ENCODE measurements around the gene HORMAD1.

Gene HORMAD1

DNA sequence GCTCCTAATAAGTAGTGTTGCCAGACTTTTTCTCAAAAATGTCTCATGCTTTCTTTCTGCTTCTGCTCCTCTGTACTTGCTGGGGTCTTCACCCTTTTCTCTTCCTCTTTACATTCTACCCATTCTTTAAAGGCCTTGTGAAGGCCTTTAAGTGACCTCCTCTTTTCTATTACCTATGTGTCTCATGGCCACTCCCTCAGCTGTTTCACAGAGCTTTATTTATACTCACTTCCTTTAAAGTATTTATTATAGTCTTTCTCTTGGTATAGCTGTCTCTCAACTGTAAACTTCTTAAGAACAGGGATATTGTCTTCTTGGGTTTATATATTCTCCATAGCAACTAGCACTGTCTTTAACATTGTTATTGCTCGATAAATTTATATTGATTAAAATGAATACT lies 24.5 kb downstream of the HORMAD1 start:
- ChIA-PET POLR2A (interaction anchor here (2.1 to 2.6 kb wide), 4 partner anchors 12 to 117 kb away, joined by 11 to 20 read pairs (median 16); partner anchors contain the start of genes ENSA and MCL1), CTCF (interaction anchor here (1.9 kb wide), 1 partner anchor 117 kb away, joined by 6 read pairs; no protein-coding TSS in a partner anchor)
- TF ChIP-seq FOXK2 (IDR thresholded peaks at IDR 0.05): no peak
- TF ChIP-seq HDGF (IDR thresholded peaks at IDR 0.05; ENCODE audit: borderline replicate concordance): no peak
- TF ChIP-seq BHLHE40 (IDR thresholded peaks at IDR 0.05; ENCODE audit: borderline replicate concordance): no peak
- TF ChIP-seq SP1 (IDR thresholded peaks at IDR 0.05): no peak
- no peak for TF ChIP-seq ZNF384 (IDR thresholded peaks at IDR 0.05)
- TF ChIP-seq FOXA1 (IDR thresholded peaks at IDR 0.05): no peak
- no peak for TF ChIP-seq LEF1 (IDR thresholded peaks at IDR 0.05; ENCODE audit: borderline replicate concordance)
- TF ChIP-seq ELF4 (IDR thresholded peaks at IDR 0.05): no peak
- no peak for TF ChIP-seq L3MBTL2 (conservative IDR thresholded peaks at IDR 0.05)
- DNase-seq (ENCODE audit: extremely low spot score): no peak

DNA sequence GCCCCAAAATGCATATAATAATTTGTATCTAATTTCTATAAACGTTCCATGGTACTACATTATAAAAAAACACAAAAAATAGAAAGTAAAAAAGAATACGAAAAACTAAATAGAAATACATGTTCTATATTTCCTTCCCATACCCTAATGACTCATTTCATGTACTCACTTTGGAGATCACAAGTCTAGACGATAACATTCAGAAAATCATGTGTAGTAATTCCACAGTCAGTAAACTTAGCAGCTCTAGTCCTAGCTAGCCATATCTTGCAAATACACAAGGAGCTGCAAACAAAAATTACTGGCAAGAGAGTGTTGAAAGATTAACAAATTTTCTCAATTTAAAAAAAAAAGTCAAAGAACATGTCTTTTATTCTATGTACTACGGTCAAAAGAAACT lies 25.1 kb downstream of the HORMAD1 start:
- TF ChIP-seq BHLHE40 (IDR thresholded peaks at IDR 0.05; ENCODE audit: borderline replicate concordance): no peak
- TF ChIP-seq CTBP1 (IDR thresholded peaks at IDR 0.05; ENCODE audit: borderline replicate concordance): no peak
- TF ChIP-seq L3MBTL2 (conservative IDR thresholded peaks at IDR 0.05): no peak
- TF ChIP-seq ELF4 (IDR thresholded peaks at IDR 0.05): no peak
- TF ChIP-seq ARNT (IDR thresholded peaks at IDR 0.05): no peak
- TF ChIP-seq LEF1 (IDR thresholded peaks at IDR 0.05; ENCODE audit: borderline replicate concordance): no peak
- no peak for TF ChIP-seq NFRKB (IDR thresholded peaks at IDR 0.05)
- TF ChIP-seq, protein P1, sequence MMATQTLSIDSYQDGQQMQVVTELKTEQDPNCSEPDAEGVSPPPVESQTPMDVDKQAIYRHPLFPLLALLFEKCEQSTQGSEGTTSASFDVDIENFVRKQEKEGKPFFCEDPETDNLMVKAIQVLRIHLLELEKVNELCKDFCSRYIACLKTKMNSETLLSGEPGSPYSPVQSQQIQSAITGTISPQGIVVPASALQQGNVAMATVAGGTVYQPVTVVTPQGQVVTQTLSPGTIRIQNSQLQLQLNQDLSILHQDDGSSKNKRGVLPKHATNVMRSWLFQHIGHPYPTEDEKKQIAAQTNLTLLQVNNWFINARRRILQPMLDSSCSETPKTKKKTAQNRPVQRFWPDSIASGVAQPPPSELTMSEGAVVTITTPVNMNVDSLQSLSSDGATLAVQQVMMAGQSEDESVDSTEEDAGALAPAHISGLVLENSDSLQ (IDR thresholded peaks at IDR 0.05): no peak
- no peak for TF ChIP-seq TARDBP (IDR thresholded peaks at IDR 0.05)
- DNase-seq (ENCODE audit: extremely low spot score): no peak
- ChIA-PET POLR2A (interaction anchor here (2.1 to 2.6 kb wide), 4 partner anchors 12 to 117 kb away, joined by 11 to 20 read pairs (median 16); partner anchors contain the start of genes ENSA and MCL1), CTCF (no interaction called here)

DNA sequence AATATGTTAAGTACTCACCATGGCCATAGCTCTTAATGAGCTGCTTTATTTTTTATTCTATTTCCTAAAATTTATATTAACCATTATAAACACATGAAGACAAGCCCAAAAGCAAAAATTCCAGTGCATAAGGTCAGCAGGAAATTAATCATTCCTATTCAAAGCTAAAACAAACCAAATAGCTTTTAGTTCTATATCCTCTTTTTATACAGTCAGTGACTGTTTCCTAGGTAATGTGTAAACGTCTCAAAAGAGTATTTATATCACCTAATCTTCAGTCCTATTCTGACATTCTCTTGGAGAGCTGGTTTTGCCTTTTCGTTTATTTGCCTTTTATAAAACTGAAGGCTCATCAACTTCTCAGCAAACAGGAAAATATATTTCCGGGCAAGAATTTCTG lies 28.0 kb downstream of the HORMAD1 start:
- CTCF ChIA-PET: no interaction called here
- TF ChIP-seq ARNT (IDR thresholded peaks at IDR 0.05) (no peak), FOXA1 (IDR thresholded peaks at IDR 0.05) (no peak), LEF1 (IDR thresholded peaks at IDR 0.05; ENCODE audit: borderline replicate concordance) (no peak), SP1 (IDR thresholded peaks at IDR 0.05) (no peak), ELF4 (IDR thresholded peaks at IDR 0.05) (no peak), NFRKB (IDR thresholded peaks at IDR 0.05) (no peak), CTBP1 (IDR thresholded peaks at IDR 0.05; ENCODE audit: borderline replicate concordance) (no peak), HDGF (IDR thresholded peaks at IDR 0.05; ENCODE audit: borderline replicate concordance) (no peak), SUZ12 (IDR thresholded peaks at IDR 0.05) (no peak), FOXM1 (IDR thresholded peaks at IDR 0.05; ENCODE audit: borderline replicate concordance) (no peak), L3MBTL2 (conservative IDR thresholded peaks at IDR 0.05) (no peak), BHLHE40 (IDR thresholded peaks at IDR 0.05; ENCODE audit: borderline replicate concordance) (no peak), ZNF384 (IDR thresholded peaks at IDR 0.05) (no peak), FOXK2 (IDR thresholded peaks at IDR 0.05) (no peak), TARDBP (IDR thresholded peaks at IDR 0.05) (no peak)
- TF ChIP-seq, protein P1 (IDR thresholded peaks at IDR 0.05): no peak
- DNase-seq (ENCODE audit: extremely low spot score): no peak
- POLR2A ChIA-PET: interaction anchor here (1.2 to 1.5 kb wide), 2 partner anchors 64 to 113 kb away, joined by 3 to 5 read pairs; partner anchors contain the start of genes ENSA and MCL1

DNA sequence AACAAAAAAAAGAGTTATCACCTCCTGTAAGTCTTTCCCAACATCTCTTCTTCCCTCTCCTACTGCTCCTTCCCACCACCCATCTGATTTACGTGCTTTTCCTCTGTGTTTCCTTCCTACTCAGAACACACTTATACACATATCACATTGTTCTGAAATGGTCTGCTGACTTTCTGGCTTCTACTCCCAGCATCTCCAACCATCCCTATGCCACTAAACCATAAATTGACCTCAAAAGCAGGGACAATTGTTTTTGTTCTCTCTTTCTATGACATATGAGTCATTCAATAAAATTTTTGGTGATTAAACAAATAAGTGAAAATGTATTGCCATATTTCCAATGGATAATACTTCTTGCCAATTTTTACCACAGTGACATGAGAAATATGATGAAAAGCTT lies 31.9 kb downstream of the HORMAD1 start:
- no peak for TF ChIP-seq L3MBTL2 (conservative IDR thresholded peaks at IDR 0.05)
- no peak for TF ChIP-seq SUZ12 (IDR thresholded peaks at IDR 0.05)
- no peak for TF ChIP-seq CTBP1 (IDR thresholded peaks at IDR 0.05; ENCODE audit: borderline replicate concordance)
- TF ChIP-seq, protein P1 (IDR thresholded peaks at IDR 0.05): no peak
- TF ChIP-seq BHLHE40 (IDR thresholded peaks at IDR 0.05; ENCODE audit: borderline replicate concordance): no peak
- TF ChIP-seq NFRKB (IDR thresholded peaks at IDR 0.05): no peak
- ChIA-PET CTCF (no interaction called here), POLR2A (interaction anchor here (1.1 kb wide), 1 partner anchor 325 kb away, joined by 5 read pairs; the partner anchor contains the start of gene RPRD2)
- no peak for DNase-seq (ENCODE audit: extremely low spot score)

DNA sequence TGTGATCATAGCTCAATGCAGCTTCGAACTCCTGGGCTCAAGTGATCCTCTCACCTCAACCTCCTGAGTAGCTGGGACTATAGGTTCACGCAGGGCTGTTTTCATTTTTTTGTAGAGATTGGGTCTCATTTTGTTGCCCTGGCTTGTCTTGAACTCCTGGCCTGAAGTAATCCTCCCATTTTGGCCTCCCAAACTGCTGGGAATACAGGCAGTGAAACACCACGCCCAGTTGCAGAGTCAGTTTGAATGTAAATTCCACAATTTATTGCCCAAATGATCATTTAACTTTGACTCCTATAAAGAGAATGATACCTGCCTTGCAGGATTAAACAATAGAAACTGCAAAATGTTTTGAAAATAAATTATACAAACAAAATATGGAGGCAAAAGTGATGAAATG lies 34.4 kb downstream of the HORMAD1 start:
- ChIA-PET POLR2A (interaction anchor here (1.1 to 1.2 kb wide), 2 partner anchors 11 to 57 kb away, joined by 3 to 10 read pairs; partner anchors contain the start of genes ENSA and GOLPH3L), CTCF (interaction anchor here (1.1 kb wide), 1 partner anchor 319 kb away, joined by 3 read pairs; no protein-coding TSS in a partner anchor)
- TF ChIP-seq HDGF (IDR thresholded peaks at IDR 0.05; ENCODE audit: borderline replicate concordance): no peak
- no peak for DNase-seq (ENCODE audit: extremely low spot score)

DNA sequence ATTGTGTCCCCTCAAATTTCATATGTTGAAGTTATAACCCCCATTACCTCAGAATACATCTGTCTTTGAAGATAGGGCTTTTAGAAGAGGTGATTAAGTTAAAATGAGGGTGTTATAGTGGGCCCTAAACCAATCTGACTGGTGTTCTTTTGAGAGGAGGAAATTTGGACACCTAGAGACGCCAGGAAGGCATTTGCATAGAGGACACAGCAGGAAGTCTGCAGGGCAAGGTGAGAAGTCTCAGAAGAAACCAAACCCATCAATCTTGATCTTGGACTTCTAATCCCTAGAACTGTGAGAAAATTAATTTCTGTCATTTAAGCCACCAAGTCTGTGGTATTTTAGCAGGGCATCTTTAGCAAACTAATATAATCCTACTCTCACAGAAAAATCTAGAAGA lies 36.8 kb downstream of the HORMAD1 start:
- TF ChIP-seq SP1 (IDR thresholded peaks at IDR 0.05) (no peak), FOXM1 (IDR thresholded peaks at IDR 0.05; ENCODE audit: borderline replicate concordance) (no peak), CTBP1 (IDR thresholded peaks at IDR 0.05; ENCODE audit: borderline replicate concordance) (no peak), HDGF (IDR thresholded peaks at IDR 0.05; ENCODE audit: borderline replicate concordance) (no peak), BHLHE40 (IDR thresholded peaks at IDR 0.05; ENCODE audit: borderline replicate concordance) (no peak), ZNF384 (IDR thresholded peaks at IDR 0.05) (no peak), TARDBP (IDR thresholded peaks at IDR 0.05) (no peak), LEF1 (IDR thresholded peaks at IDR 0.05; ENCODE audit: borderline replicate concordance) (no peak), L3MBTL2 (conservative IDR thresholded peaks at IDR 0.05) (no peak), FOXK2 (IDR thresholded peaks at IDR 0.05) (no peak), FOXA1 (IDR thresholded peaks at IDR 0.05) (no peak), SUZ12 (IDR thresholded peaks at IDR 0.05) (no peak), ELF4 (IDR thresholded peaks at IDR 0.05) (no peak), ARNT (IDR thresholded peaks at IDR 0.05) (no peak), NFRKB (IDR thresholded peaks at IDR 0.05) (no peak)
- TF ChIP-seq, protein P1 (IDR thresholded peaks at IDR 0.05): no peak
- no peak for DNase-seq (ENCODE audit: extremely low spot score)
- ChIA-PET CTCF (no interaction called here), POLR2A (interaction anchor here (2.1 kb wide), 1 partner anchor 13 kb away, joined by 11 read pairs; the partner anchor contains the start of gene GOLPH3L)
